OCI-M1 (cell line): ENCODE results near the gene NRXN2.
"Not testable (repeated sequence)": the region's sequence is repeated elsewhere in the genome, so short reads cannot be mapped to it uniquely, and the experiment has no call there.

Experiments
- DNase-seq: peaks from one replicate; lab custom pipeline; 2025; lab: John Stamatoyannopoulos, UW

Gene NRXN2

DNA sequence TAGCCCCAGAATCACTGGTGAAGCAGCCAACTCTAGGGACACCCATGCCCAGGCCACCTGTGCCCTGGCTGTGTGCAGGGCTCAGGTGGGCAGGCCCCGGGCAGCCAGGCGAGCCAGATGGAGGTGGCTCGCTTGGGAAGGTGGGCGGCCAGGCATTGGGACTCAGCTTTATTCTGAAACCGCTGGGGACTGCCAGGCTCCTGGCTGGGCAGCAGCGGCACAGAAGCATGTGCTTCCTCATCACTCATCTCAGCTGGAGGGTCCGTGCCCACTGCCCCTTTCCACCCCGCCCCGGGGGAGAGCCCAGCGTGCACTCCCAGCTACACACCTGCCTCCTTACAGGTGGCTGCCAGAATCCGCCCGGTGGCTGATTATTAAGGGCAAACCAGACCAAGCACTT is 159.0 kb downstream of the NRXN2 start:
- no peak for DNase-seq

- DNase-seq = no peak
These were observed 160.2 kb downstream of the NRXN2 start for GRCh38 chr11:64562723-64563351.

- DNase-seq = no peak
These were observed 160.8 kb downstream of the NRXN2 start for GRCh38 chr11:64561984-64562722.

DNA sequence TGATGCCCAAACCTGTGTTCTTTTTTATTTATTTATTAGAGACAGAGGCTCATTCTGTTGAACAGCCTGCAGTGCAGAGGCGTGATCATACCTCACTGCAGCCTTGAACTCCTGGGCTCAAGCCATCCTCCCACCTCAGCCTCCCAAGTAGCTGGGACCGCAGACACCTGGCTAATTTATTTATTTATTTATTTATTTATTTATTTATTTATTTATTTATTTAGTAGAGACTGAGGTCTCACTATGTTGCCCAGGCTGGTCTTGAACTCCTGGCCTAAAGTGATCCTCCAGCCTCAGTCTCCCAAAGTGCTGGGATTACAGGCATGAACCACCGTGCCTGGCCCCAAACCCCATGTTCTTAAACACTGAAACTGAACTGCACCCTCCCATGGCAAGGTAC is 161.6 kb downstream of the NRXN2 start:
- DNase-seq = not testable (repeated sequence)

- no peak for DNase-seq
These were observed 162.1 kb downstream of the NRXN2 start for GRCh38 chr11:64560941-64561340.

DNA sequence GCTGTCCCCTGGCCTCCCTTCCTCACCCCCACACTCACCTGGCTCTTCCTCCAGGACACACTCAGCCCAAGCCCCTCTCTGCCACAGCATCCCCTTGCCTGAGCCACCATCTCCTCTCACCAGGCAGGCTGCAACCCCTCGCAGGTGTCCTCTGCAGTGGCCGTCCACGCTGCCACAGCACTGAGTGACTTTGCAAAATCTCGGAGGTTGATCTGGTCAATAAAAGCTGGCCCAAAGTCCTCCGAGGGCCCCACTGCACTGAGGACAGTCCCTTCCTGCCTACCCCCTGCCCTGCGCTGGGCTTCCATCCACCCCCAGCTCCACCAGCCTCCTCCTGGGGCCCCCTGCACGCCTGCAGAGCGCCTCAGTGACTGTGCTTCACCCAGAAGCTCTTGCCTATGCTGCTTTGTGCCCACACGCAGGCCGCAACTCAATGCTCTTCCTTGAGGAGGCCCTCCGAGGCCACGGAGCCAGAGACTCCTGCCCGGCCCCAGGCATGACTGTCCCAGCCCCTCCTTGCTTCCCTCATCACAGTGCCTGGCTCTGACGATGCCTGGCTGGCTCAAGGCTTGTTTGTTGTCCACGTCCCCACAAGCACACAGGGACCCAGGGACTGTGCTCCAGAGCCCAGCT is 162.7 kb downstream of the NRXN2 start:
- no peak for DNase-seq

GRCh38 chr11:64559351-64560138 is 163.5 kb downstream of the NRXN2 start:
- no peak for DNase-seq

GRCh38 chr11:64558869-64559268 is 164.1 kb downstream of the NRXN2 start:
- DNase-seq = no peak

DNA sequence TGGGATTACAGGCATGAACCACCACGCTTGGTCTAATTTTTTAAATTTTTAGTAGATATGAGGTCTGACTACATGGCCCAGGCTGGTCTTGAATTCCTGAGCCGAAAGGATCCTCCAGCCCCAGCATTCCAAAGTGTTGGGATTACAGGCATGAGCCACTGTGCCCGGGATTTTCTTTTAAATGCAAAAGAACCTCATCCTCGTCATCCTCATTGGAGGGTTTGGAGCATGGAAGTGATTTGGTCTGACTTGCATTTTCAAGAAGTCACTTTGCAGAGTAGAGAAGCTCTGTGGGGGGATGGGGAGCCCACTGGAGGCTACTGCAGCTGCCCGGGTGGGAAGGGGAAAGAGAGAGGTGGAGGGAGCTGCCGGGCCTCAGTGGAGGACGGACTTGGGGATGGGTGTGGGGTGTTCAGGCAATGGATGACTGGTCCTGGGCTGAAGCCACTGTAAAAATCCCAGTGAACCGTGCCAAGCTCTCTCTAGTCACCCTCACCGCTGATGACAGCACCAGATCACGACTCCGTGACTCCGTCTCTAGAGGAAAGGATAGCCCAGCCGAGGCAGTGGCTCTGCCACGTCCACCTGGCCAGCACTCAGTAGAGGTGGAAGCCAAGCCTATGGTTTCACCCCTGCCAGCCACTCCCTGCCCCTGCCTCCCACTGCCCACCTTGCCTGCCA is 164.8 kb downstream of the NRXN2 start:
- DNase-seq = no peak

DNA sequence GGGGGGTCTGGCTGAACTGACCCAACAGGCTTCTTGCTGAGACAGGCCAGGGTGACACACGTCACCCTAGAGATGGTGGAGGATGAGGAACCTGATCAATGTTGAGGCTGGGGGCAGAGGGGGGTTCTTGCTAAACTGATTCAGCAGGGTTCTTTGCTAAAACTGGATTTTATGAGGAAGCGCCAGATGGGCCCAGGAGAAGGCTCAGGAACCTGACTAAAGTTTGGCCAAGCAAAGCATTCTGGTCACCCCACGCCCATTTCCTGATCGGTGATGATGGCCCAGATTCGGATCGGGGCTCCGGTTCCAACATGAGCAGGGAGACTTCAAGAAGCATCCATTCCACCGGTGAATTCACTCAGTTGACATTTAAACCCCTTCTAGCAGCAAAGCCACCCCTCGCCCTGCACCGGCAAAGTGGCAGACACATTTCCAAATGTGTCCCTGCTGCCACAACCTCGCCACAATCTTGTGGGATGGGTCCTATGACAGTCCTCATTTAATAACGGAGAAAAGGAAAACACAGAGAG is 166.2 kb downstream of the NRXN2 start:
- no peak for DNase-seq
